Dermis lymphatic vessel endothelial cell (primary cell): ENCODE data around the gene ERICH6B. TPM values are rescaled to one million over a fixed set of nuclear protein-coding genes. Genes with fewer than 3 reads are reported as not detected.

Experiments used
- total RNA-seq: library from RNA; depleted of rRNA; stranded (reverse); fragments of >200 nt; gene quantifications from 2 replicates; pipeline ENCODE4 v1.2.1, GENCODE V29; 2014

Gene ERICH6B
- total RNA-seq = not detected in 2 replicates

GRCh38 chr13:45615501-45616101 lies at the start of gene ERICH6B:
Gene ERICH6B (minus strand): TSS chr13:45615739. CDS start chr13:45597005, 18,734 bp downstream.

Other genes starting within 250 kb of the ERICH6B start
- 7.2 and 10.3 TPM in 2 replicates for gene SLC25A30, start 197.4 kb downstream of the ERICH6B start, total RNA-seq
- gene COG3, start 150.8 kb downstream of the ERICH6B start, total RNA-seq = 26.8 and 30.1 TPM in 2 replicates
- gene CBY2, start 86.6 kb upstream of the ERICH6B start, total RNA-seq = under 0.01 TPM in 1 of 2 replicates, not detected in the other
- gene SIAH3, start 236.0 kb upstream of the ERICH6B start, total RNA-seq = not detected in 2 replicates